Naive thymus-derived CD8-positive, alpha-beta T cell (primary cell): ENCODE data around the gene ELOA. TPM values are rescaled to one million over a fixed set of nuclear protein-coding genes. Genes with fewer than 3 reads are reported as not detected.
"Not testable (repeated sequence)": the region's sequence is repeated elsewhere in the genome, so short reads cannot be mapped to it uniquely, and the experiment has no call there.

ENCODE experiments used
- ATAC-seq, 2 donors: fragments of 150-1000 bp; cut with Tn5 transposase in 1 of 2; sonication (Bioruptor Pico), chemical (Tn5 transposase) in 1 of 2; 1 replicate in 1 of 2; 2 replicates in 1 of 2; pipeline ENCODE4 v1.10.0; 2021; ENCODE audit warnings: mild to moderate bottlenecking in 2 of 2, moderate library complexity in 2 of 2
- POLR2A ChIA-PET: fragments of 350-600 bp; sonication (Branson Sonifier 250); formaldehyde crosslinking; loops from one replicate; lab custom pipeline; 2021; ENCODE audit warnings: antibody characterized with exemption; lab: Charles Lee
- DNase-seq, 10 donors: peaks; one replicate each; pipeline versions ENCODE4 v3.0.0 to v3.0.0-alpha.2; 2020 to 2022
- H3K27ac Mint-ChIP-seq, 10 donors: one replicate each; pipeline ENCODE4 v1.8.0; 2020 to 2022; ENCODE audit warnings: mild to moderate bottlenecking in 10 of 10, mixed read lengths in 10 of 10, moderate library complexity in 4 of 10, inconsistent platforms in 1 of 10
- H3K27me3 Mint-ChIP-seq, 5 donors: one replicate each; pipeline ENCODE4 v1.8.0; 2021 to 2022; ENCODE audit warnings: mixed read lengths in 5 of 5
- H3K36me3 Mint-ChIP-seq, 3 donors: one replicate each; pipeline ENCODE4 v1.8.0; 2020 to 2022; ENCODE audit warnings: mixed read lengths in 3 of 3, mild to moderate bottlenecking in 2 of 3, inconsistent platforms in 1 of 3
- H3K4me1 Mint-ChIP-seq, 4 donors: one replicate each; pipeline ENCODE4 v1.8.0; 2021 to 2022; ENCODE audit warnings: mixed read lengths in 4 of 4
- H3K4me3 Mint-ChIP-seq, 10 donors: one replicate each; pipeline ENCODE4 v1.8.0; 2020 to 2022; ENCODE audit warnings: mild to moderate bottlenecking in 10 of 10, mixed read lengths in 10 of 10, moderate library complexity in 6 of 10, inconsistent platforms in 1 of 10
- H3K9me3 Mint-ChIP-seq, 9 donors: one replicate each; pipeline ENCODE4 v1.8.0; 2020 to 2022; ENCODE audit warnings: mixed read lengths in 9 of 9, mild to moderate bottlenecking in 3 of 9, inconsistent platforms in 1 of 9, moderate library complexity in 1 of 9
- polyA plus RNA-seq, 3 donors: library from polyadenylated mRNA; unstranded; fragments of 300-500 nt; fragmentation: Illumina TruSeq; gene quantifications; one replicate each; pipeline ENCODE4 v1.2.3, GENCODE V29; 2021
- total RNA-seq, 8 experiments: library from RNA in 2 of 8; stranded (reverse) in 2 of 8; gene quantifications; one replicate each; pipeline ENCODE4 v1.2.3 and lab custom pipeline; 2021 to 2026

ELOA gene
- total and polyA plus RNA-seq, 5 experiments from 2014 or later, result 17.0 to 27.6 (median 26.4) TPM

- DNase-seq (no peak), ATAC-seq (no peak)
- POLR2A ChIA-PET, result interaction anchor here (0.6 to 6.8 kb wide), 7 partner anchors 8 to 48 kb away, joined by 3 to 64 read pairs (median 4); partner anchors contain the start of genes GALE and PITHD1
- Mint-ChIP-seq H3K4me1 (peaks cover 14 to 39% (median 28%) of the 10 kb centered on the region in 4 donors), H3K9me3 (no peaks in the 10 kb centered on the region), H3K27ac (peak overlapping the region in 8 of 10 donors; percentile 93 to 99 (median 96)), H3K4me3 (peak overlapping the region; percentile 83 to 100 (median 96)), H3K36me3 (peaks cover 0 to 32% (median 0%) of the 10 kb centered on the region in 3 donors), H3K27me3 (no peaks in the 10 kb centered on the region)
Observed at GRCh38 chr1:23792151-23792945, 49.1 kb downstream of the ELOA start.

- ATAC-seq, result peak; percentile 18 to 20
Observed at GRCh38 chr1:23793018-23793781, 49.9 kb downstream of the ELOA start.

GRCh38 chr1:23793861-23794731 lies 50.8 kb downstream of the ELOA start:
- POLR2A ChIA-PET, result interaction anchor here (1.1 to 6.8 kb wide), 4 partner anchors 7 to 186 kb away, joined by 3 to 64 read pairs (median 4); partner anchors contain the start of genes GALE, HMGCL and SRSF10
- DNase-seq, result no peak
- no peaks in the 10 kb centered on the region for H3K9me3 Mint-ChIP-seq
- H3K4me1 Mint-ChIP-seq, result peaks cover 14 to 37% (median 30%) of the 10 kb centered on the region in 4 donors
- H3K27ac Mint-ChIP-seq, result peak overlapping the region in 5 of 10 donors; percentile 56 to 79 (median 63)
- peak overlapping the region in 1 of 10 donors; percentile 60 for H3K4me3 Mint-ChIP-seq
- no peaks in the 10 kb centered on the region for H3K27me3 Mint-ChIP-seq
- no peak for ATAC-seq
- H3K36me3 Mint-ChIP-seq, result peaks cover 0 to 16% (median 0%) of the 10 kb centered on the region in 3 donors

More at GRCh38 chr1:23793018-23793781, 49.9 kb downstream of the ELOA start:
- POLR2A ChIA-PET, result interaction anchor here (0.6 to 6.8 kb wide), 4 partner anchors 8 to 49 kb away, joined by 3 to 64 read pairs (median 4); partner anchors contain the start of gene GALE
- Mint-ChIP-seq H3K4me1 (peaks cover 14 to 39% (median 28%) of the 10 kb centered on the region in 4 donors), H3K9me3 (no peaks in the 10 kb centered on the region), H3K4me3 (peak overlapping the region in 7 of 10 donors; percentile 33 to 60 (median 39)), H3K27ac (peak overlapping the region in 9 of 10 donors; percentile 44 to 86 (median 66)), H3K27me3 (no peaks in the 10 kb centered on the region), H3K36me3 (peaks cover 0 to 23% (median 0%) of the 10 kb centered on the region in 3 donors)
- peak in 7 of 10 donors; percentile 30 to 49 (median 38) for DNase-seq

GRCh38 chr1:23794732-23795182 lies 51.5 kb downstream of the ELOA start:
- Mint-ChIP-seq H3K4me1 (peaks cover 16 to 40% (median 32%) of the 10 kb centered on the region in 4 donors), H3K36me3 (peaks cover 0 to 16% (median 0%) of the 10 kb centered on the region in 3 donors), H3K27ac (peak overlapping the region in 2 of 10 donors; percentile 62 to 79), H3K4me3 (peak overlapping the region in 1 of 10 donors; percentile 14)
- H3K27me3 Mint-ChIP-seq, ATAC-seq, H3K9me3 Mint-ChIP-seq, DNase-seq: not testable (repeated sequence)
- POLR2A ChIA-PET, result interaction anchor here (1.1 kb wide), 2 partner anchors 31 to 185 kb away, joined by 3 to 4 read pairs; partner anchors contain the start of genes HMGCL and SRSF10

- POLR2A ChIA-PET, result interaction anchor here (8.3 kb wide), 1 partner anchor 17 kb away, joined by 42 read pairs; the partner anchor contains the start of gene PITHD1
- H3K27me3 Mint-ChIP-seq, result peaks cover 0 to 1% (median 0%) of the 10 kb centered on the region in 5 donors
- H3K4me1 Mint-ChIP-seq, result peaks cover 14 to 36% (median 28%) of the 10 kb centered on the region in 4 donors
- peak overlapping the region in 1 of 10 donors; percentile 20 for H3K27ac Mint-ChIP-seq
- peaks cover 0 to 16% (median 0%) of the 10 kb centered on the region in 3 donors for H3K36me3 Mint-ChIP-seq
- DNase-seq (no peak), ATAC-seq (no peak)
- H3K4me3 Mint-ChIP-seq, result no peak overlapping the region
- no peaks in the 10 kb centered on the region for H3K9me3 Mint-ChIP-seq
Observed at GRCh38 chr1:23795676-23796465, 52.6 kb downstream of the ELOA start.

- Mint-ChIP-seq H3K4me1 (peaks cover 8 to 34% (median 25%) of the 10 kb centered on the region in 4 donors), H3K4me3 (no peak overlapping the region), H3K27me3 (peaks cover 0 to 1% (median 0%) of the 10 kb centered on the region in 5 donors), H3K27ac (peak overlapping the region in 4 of 10 donors; percentile 2 to 90 (median 50)), H3K36me3 (peaks cover 0 to 16% (median 0%) of the 10 kb centered on the region in 3 donors), H3K9me3 (no peaks in the 10 kb centered on the region)
- POLR2A ChIA-PET, result interaction anchor here (8.3 kb wide), 1 partner anchor 17 kb away, joined by 42 read pairs; the partner anchor contains the start of gene PITHD1
- DNase-seq, result no peak
- ATAC-seq, result no peak
Observed at GRCh38 chr1:23796466-23797271, 53.4 kb downstream of the ELOA start.

- Mint-ChIP-seq H3K27me3 (peaks cover 0 to 1% (median 0%) of the 10 kb centered on the region in 5 donors), H3K9me3 (no peaks in the 10 kb centered on the region), H3K27ac (peak overlapping the region in 3 of 10 donors; percentile 24 to 34 (median 32)), H3K36me3 (peaks cover 0 to 16% (median 0%) of the 10 kb centered on the region in 3 donors), H3K4me3 (no peak overlapping the region), H3K4me1 (peaks cover 3 to 27% (median 20%) of the 10 kb centered on the region in 4 donors)
- POLR2A ChIA-PET, result interaction anchor here (0.7 to 8.3 kb wide), 3 partner anchors 7 to 179 kb away, joined by 3 to 64 read pairs (median 42); partner anchors contain the start of genes LYPLA2 and PITHD1
- ATAC-seq (no peak), DNase-seq (no peak)
Observed at GRCh38 chr1:23797478-23798448, 54.5 kb downstream of the ELOA start.

GRCh38 chr1:23798662-23799142 lies 55.4 kb downstream of the ELOA start:
- POLR2A ChIA-PET, result interaction anchor here (0.7 to 8.3 kb wide), 4 partner anchors 8 to 178 kb away, joined by 3 to 64 read pairs (median 36); partner anchors contain the start of genes HMGCL, LYPLA2 and PITHD1
- H3K27me3 Mint-ChIP-seq, result peaks cover 0 to 1% (median 0%) of the 10 kb centered on the region in 5 donors
- peak overlapping the region in 8 of 10 donors; percentile 26 to 97 (median 88) for H3K4me3 Mint-ChIP-seq
- H3K27ac Mint-ChIP-seq, result peak overlapping the region in 4 of 10 donors; percentile 20 to 65 (median 52)
- H3K36me3 Mint-ChIP-seq, result peaks cover 0 to 19% (median 0%) of the 10 kb centered on the region in 3 donors
- DNase-seq (no peak), ATAC-seq (no peak)
- H3K9me3 Mint-ChIP-seq, result no peaks in the 10 kb centered on the region
- peaks cover 3 to 22% (median 16%) of the 10 kb centered on the region in 4 donors for H3K4me1 Mint-ChIP-seq

- no peak for ATAC-seq
- H3K27ac Mint-ChIP-seq, result peak overlapping the region in 4 of 10 donors; percentile 58 to 92 (median 75)
- POLR2A ChIA-PET, result interaction anchor here (3.9 to 8.3 kb wide), 3 partner anchors 9 to 25 kb away, joined by 29 to 64 read pairs (median 42); partner anchors contain the start of genes HMGCL, LYPLA2 and PITHD1
Observed at GRCh38 chr1:23799255-23799569, 55.9 kb downstream of the ELOA start.

More at GRCh38 chr1:23799255-23799569, 55.9 kb downstream of the ELOA start:
- DNase-seq, result no peak
- Mint-ChIP-seq H3K9me3 (no peaks in the 10 kb centered on the region), H3K4me3 (peak overlapping the region; percentile 26 to 97 (median 90)), H3K27me3 (peaks cover 0 to 1% (median 0%) of the 10 kb centered on the region in 5 donors), H3K4me1 (peaks cover 3 to 22% (median 15%) of the 10 kb centered on the region in 4 donors), H3K36me3 (peaks cover 0 to 23% (median 0%) of the 10 kb centered on the region in 3 donors)
